Effector CD8-positive, alpha-beta T cell (primary cell): ENCODE measurements around the gene ITIH5.

Experiments used
- DNase-seq: peaks from one replicate; lab custom pipeline; 2025; lab: John Stamatoyannopoulos, UW

ITIH5 gene

DNA sequence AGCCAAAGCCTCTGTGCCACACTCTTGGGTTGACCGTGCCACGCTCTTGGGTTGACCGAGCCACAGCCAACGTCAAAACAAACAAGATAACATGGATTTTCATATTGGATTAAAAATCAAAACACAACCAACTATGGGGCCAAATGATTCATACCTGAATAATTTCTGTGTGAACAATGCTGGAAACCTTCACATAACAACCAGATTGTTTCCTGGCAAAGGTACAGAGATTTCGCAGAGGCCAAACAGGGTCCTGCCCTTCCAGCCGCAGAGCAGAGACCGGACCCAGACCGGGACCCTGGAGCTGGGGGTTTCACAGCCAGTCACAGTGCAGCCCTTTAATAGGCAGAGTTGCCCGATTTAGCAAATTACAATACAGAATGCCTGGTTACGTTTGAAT lies 40.5 kb downstream of the ITIH5 start:
- no peak for DNase-seq

DNA sequence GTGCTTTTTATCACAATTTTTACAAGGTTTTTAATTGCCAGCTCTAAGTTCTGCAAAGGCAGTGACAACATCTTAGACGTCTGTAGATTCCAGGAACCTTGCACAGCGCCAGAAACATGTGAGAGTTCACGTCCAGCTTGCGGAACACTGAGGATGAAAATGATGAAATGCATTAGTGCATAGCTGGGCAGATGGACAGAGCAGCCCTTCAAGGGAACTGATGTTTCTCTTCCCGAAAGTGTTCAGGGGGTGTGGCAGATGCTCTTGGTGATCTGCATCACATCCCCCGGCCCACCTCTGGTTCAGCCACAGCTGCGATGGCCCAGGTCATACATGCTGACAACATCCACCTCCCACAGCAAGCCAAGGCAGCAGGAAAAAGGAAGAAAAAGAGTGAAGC lies 40.9 kb downstream of the ITIH5 start:
- DNase-seq = no peak

DNA sequence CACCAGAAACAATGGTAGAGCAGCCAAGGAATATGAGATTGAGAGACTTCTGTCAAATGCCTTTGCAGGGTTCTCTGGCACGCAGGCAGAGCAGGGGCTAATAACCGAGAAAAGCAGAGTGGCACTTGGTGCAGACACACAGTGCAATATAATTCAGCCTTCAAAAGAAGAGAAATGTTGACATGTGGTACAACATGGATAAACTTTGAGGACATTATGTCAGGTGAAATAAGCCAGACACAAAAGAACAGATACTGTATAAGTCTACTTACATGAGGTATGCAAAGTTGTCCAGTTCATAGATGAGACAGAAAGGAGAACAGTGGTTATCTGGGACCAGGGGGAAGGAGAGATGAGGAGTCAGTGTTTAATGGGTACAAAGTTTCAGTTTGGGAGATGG lies 41.8 kb downstream of the ITIH5 start:
- DNase-seq = no peak

DNA sequence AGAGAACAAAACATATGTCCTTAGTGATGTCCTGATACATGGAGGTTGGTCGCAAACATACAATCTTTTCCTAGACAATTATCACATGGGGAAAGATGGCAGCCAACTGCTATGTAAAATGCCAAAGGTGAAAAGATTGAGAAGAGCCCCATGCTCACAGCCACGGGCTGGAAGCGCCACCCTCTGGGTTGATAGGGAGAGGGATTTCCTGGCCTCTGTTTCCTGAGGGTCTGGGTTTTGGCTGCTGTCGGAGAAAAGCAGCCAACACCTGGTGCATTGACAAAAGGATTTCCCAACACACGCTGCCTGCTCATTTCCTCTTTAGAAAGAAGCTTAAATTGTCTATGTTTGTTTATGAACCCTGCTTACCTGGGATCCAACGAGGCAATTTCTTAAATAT lies 43.8 kb downstream of the ITIH5 start:
- DNase-seq = no peak

DNA sequence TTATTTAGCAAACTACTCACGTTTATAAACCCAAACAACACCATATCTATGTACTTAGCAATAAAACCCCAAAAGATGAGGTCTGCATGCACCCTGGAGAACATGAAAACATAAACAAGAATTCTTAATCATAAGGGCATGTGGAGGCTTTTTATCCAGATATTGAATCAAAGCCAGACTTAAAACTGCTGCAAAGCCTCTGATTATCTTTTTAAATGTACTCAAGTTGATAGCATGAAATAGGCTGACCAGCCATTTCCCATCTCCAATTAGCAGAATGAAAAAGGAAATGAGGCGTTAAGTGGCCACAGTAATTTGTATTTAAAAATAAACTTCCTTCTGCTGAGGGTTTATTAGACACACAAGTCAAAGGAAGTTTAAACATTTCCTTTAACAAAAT lies 48.3 kb downstream of the ITIH5 start:
- DNase-seq = no peak

DNA sequence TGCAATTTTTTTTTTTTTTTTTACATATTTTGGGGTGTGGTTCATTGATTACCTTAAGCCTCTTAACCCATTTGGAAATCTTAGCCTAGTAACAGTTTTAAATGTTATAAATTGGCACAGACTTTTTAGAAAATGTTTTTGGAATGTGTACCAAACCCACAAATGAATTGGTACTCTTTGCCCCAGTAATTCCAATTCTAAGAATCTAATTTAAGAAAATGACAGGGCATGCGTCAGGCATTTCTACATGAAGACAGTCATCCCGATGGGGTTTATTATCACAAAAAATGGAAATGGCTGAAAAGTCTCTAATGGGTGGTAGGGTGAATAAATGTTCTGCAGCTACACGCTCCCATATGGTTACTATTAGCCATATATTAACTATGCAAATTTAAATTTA lies 54.9 kb downstream of the ITIH5 start:
- no peak for DNase-seq

DNA sequence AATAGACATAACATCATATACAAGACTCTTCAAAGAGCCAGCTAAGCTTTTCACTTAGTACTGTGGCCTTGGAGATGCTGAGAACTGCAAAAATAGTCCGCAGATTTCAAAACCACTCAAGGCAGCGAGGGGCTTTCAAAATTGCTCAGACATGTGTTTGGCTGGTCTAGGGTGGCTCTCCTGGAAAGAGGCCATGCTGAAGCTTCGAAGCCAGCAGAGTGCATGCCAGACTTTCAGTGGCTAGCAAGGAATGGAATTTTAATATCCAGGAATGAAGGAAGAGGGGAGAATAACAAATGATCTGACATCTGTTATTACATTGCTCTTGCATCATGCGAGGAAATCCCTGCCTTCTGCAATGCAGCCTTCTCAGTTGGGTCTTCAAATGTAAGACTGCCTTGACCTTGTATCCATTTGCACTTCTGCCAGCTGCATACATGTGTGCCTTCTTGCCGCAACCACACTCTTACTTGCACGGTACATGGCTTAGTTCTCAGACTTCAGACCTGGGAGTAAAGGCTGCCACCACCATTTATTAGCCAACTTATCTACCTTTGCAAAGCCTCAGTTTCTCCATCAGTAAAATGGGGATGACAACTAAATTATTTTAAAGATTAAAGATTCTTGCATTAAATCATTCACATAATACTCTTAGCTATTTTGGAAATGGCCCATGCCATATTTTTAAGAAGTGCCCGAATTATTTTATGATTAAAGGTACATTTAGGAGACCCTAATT lies 55.9 kb downstream of the ITIH5 start:
- DNase-seq = no peak

DNA sequence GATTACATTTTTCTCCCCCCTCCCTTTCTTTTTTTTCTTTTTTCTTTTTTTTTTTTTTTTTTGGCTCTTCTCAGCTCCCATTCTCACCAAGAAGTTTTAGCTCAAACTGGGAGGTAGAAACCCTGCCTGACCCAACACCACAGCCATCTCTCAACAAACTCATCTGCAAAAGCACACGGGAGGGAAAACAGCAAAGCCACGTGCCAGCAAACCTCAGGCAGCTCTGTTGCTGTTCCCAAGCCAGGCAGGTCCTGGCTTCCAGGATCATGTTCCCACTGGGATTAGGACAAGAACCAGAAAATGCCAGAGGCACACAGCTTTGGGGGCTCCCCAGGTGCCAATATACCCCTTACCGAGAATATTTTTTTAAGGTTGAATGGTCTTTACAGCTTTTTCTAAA lies 56.7 kb downstream of the ITIH5 start:
- DNase-seq = no peak

DNA sequence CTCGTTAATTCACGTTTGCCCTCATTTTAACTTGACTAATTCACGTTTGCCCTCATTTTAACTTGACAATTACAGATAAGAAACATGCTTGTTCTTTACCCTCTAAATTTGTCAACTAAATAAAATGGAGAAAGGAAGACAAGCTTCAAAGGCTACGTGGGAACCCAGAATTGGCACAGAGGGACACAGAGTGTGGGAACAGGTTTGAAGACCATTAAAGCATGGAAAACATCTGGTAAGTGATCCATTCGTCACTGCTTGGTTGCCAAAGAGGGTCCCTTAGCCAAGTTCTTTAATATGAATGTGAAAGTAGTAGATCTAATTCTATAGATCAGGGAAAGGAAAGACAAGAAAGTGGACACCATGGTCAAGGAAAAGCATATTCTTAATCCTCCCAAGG lies 57.2 kb downstream of the ITIH5 start:
- no peak for DNase-seq

DNA sequence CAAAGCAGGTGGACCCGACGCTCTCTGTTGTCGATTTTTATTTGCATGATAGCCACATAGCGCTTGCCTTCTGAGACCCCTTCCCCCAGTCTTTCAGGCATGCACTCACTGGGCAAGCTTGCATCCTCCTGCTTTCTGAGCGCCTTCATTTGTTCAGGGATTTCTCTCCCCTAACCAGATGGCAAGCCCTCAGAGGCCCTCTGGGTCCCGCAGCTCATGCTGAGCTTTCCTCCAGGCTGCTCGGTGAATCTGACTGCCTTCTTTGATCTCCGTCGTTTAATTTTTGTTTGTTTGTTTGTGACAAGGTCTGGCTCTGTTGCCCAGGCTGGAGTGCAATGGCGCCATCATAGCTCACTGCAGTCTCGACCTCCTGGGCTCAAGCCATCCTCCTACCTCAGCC lies 58.8 kb downstream of the ITIH5 start:
- DNase-seq = no peak

DNA sequence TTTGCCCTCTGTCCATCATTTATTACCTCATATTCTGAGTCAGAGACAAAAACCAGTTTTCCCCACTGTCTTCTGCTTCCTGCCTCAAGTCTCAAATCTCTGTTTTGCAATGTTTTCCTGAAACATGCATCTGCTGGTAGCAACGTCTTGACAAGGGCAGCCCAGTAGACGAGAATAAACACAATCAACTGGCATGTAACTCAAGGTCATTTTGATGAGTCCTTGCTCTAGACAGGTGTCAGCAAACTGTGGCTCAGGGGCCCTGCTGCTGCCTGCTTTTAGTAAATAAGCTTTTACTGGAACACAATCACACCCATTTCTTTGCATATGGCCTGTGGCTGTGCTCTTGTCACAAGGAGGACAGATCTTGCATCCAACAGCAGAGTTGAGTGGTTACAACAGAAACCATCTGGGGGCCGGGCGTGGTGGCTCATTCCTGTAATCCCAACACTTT lies 59.8 kb downstream of the ITIH5 start:
- no peak for DNase-seq

DNA sequence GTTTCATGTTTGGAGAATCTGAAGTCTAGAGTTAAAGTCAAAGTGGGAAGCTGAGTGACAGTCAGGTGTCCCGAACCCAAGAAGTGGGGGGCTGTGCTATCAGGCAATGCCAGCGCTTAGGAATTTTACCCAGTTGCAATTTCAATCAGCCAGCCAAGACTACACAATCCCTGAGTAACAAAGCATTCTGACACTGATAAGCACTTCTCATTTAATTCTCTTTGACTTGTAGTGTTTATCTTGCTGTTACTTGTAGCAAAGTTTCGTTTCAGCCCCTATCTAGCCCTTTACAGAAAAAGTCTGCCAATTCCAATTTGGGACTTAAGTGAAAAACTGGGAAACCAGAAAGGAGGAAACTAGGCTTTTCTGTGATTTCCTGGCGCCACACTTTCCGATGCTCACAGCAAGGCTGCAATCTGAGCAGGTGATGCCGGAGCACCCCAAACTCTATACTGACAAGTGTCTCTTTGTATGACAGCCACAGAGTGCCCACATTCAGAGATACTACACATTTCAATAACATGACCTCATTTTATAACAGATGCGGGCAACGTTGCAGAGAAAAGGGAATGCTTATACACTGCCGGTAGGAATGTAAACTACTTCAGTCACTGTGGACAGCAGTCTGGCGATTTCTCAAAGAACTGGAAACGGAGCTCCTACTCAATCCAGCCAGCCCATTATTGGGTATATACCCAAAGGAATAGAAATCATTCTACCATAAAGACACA lies 61.0 kb downstream of the ITIH5 start:
- DNase-seq = no peak

DNA sequence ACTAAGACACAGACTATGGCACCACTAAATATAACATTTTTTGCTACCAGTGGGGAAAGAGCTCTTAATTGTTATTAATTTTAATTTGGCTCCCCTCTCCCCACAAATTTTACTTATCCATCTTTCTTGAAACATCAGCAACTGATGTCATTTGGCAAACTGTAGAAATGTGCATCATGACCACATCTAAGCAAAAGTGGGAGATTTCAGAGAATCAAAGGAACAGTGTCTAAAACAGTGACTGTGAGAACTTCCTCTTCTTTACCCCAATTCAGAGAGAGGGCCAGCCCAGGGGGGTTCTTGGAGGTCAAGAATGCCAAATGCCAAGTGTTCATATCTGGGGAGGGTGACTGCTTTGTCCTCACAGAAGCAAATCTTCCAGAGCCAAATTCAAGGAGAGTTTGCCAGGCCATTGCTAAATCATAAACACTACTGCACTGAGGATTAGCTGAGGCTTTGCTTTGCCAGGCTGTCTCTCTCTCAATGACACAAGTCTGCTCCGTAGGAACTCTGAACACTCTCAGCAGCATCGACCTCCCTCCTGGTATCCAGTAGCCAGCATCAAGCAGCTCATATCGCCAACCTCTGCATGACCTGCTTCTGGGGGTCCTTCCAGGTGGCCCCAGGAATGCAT lies 65.6 kb downstream of the ITIH5 start:
- no peak for DNase-seq

DNA sequence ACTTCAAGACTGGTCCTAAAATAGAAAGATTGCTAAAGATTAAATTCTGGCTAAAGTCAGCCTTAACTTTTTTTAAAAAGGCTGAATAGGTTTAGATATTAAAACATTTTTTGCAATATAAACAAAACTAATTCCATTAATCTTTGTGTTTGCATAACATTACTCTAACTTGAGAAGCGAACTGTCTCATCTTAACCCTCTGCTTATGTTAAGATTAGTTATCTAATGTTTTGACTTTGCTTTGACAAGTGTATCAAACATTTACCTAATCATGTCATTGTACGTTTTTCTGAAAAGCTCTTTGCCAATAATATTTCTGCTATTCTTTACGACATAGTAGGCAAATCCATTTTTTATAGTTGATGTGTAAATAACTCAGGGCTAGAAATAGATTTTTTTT lies 68.0 kb downstream of the ITIH5 start:
- no peak for DNase-seq

DNA sequence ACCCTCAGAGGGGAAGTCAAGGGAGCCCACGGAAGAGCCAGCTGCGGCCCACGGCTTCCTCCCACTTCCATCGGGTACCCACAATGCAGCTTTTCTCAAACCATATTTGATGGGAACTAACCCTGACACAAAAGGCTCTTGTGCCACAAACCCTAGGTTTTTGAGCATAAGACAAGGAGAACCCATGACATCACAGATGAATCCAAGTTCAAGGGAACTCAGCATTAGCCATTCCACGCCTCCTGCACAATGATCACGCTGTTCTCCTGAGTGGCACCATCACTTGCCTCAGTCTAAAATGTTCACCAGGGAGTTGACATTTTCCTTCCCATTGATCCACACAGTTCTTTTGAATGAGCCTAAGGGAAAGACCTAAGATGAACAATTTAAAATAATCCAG lies 70.4 kb downstream of the ITIH5 start:
- DNase-seq = no peak

DNA sequence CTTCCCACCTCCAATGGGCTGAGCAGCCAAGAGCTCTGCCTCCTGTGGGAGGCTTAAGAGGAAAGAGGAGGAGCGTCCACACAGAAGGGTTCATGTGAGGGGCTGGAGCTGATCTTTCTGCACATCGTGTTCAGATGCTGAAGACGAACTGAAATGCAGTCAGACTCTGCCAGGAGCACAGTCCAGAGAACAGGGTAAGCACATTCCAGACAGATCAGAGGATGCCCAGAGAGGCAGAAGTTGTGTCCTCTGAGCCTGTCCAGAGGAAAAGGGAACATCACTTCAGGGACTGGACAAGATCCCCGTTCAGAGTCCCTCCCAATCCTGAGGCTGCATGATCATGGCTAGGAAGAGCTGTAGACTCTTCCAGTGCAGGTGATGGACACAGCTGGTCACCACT lies 72.9 kb downstream of the ITIH5 start:
- no peak for DNase-seq

DNA sequence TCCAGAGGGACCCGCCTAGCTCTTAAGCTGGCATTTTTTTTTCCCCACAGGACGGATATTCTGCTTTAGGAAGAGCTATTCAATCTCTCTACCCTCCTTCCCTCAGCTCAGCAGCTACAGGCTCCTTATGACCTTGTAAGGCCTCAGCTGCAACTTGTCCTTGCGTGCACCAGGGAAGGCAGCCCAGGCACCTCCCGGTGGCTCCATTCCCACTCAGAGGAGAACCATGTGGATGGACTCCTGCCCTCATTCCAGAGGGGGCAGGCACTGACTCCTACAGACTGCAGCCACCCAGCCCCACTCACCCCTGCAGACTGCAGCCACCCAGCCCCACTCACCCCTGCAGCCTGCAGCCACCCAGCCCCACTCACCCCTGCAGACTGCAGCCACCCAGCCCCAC lies 73.7 kb downstream of the ITIH5 start:
- no peak for DNase-seq

DNA sequence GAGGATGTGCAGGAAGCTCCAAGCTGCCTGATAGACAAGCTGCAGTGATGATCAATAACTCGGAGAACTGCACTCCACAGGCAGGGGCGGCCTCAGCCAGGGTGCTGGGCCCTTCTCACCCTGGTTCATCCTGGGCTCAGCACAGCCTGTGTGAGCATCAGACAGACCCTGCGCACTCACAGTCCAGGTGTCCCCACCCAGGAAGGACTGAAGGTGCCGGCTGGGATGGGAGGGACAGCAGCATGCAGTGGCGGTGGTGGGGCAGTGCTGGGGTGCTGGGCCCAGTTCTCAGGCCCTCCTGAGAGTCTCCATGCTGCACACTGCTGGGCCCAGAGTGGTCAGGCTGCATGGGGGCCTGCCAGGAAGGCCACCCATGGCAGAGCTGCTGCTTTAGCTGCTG lies 74.1 kb downstream of the ITIH5 start:
- no peak for DNase-seq

DNA sequence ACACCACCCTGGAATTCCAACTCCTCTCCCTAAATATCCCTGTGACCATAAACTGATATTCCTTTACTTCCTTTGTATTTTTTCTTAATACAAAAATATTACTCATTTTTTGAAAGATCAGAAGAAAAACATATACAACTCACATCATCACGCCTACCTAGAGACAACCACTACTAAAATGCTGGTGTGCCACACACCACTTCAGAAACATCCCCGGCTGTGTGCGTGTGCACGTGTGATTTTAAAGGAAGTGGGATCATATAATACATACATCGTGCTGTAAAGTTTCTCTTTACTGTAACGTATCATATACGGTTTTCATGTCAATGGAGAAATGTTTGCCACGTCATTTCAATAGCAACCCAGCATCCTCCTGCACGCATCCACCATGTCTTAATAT lies 76.5 kb downstream of the ITIH5 start:
- no peak for DNase-seq

DNA sequence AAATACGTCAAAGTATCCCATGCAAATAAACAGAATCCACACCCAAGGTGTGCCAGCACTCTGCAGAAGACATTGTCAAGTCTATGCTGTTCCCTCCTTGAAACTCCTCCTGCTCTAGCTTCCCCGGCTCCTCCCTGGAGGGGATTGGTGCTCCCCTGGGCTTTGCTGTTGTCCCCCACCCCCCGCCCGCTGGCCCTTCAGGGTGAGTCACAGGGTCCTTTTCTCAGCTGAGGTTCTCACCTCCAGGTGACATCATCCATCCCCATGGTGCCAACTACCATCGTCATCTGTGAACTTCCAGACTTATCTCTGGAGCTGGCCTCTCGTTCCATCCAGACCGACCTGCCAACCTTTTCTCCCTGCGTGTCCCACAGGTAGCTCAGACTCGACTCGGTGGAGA lies 77.0 kb downstream of the ITIH5 start:
- no peak for DNase-seq

DNA sequence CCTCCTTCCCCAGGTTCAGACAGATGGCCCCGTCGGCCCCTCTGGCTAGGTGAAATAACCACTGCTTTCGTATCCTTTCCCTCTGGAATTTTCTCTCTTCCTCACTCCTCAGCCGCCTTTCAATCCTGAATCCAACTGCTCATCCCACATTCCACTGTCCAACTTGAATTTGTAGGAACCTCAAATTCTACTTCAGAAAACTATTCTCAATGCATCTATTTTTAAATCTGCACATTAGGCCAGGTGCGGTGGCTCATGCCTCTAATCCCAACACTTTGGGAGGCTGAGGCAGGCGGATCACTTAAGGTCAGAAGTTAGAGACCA lies 78.9 kb downstream of the ITIH5 start:
- DNase-seq = no peak

DNA sequence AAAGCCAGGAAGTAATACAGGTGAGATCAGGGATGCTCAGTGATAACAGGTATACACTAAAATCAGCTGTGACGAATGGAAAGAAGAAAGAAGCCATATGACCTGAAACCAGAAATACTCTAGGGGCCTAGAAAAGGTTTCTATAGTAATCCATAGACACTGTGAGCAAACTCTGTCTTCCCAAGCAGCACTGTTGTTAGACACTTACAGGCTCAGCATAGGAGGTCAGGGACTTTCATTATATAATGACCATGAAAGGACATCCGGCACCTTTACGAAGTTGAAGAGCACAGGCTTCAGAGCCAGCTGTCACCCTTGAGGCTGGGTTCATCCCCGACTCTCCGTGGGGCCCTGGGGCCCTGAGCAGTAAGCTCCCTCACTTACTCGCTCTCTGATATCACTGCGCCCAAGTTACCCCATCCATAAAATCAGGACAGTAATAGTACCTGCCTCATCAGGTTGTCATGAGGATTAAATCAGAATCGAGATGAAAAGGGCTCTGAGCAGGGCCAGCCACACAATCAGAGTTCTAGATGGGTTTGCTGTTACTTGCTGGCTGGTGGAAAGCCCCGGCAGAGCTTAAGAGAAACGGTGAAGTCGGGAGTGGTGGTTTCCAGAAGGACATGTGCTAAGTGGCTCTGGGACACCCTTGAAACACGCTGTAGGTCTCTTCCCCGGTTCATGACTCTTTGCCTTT lies 79.5 kb downstream of the ITIH5 start:
- no peak for DNase-seq

DNA sequence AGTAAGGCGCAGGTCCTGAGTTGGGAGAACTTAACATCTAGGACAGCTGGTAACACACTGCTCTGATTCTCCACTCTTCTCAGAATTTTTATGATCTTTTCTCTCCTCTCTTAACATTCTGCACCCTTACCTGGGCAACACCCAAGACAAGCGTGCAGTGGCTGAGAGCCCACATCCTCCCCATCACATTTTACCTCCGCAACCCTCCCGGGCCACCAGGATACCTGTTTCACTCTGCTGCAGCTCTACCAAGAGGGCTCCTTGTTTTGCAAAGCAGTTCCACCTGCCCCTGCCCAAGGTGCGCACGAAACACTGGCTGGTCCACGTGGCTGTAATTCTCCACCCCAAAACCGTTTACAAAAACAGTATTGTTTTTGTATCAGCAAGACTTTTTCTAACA lies 81.5 kb downstream of the ITIH5 start:
- DNase-seq = no peak
